ENCODE results near the gene TSPAN15. TPM values are rescaled to one million over a fixed set of nuclear protein-coding genes. Genes with fewer than 3 reads are reported as not detected.

The TSPAN15 gene
- total RNA-seq, 1 donor from 2014 or later, result 49.8 TPM

DNA sequence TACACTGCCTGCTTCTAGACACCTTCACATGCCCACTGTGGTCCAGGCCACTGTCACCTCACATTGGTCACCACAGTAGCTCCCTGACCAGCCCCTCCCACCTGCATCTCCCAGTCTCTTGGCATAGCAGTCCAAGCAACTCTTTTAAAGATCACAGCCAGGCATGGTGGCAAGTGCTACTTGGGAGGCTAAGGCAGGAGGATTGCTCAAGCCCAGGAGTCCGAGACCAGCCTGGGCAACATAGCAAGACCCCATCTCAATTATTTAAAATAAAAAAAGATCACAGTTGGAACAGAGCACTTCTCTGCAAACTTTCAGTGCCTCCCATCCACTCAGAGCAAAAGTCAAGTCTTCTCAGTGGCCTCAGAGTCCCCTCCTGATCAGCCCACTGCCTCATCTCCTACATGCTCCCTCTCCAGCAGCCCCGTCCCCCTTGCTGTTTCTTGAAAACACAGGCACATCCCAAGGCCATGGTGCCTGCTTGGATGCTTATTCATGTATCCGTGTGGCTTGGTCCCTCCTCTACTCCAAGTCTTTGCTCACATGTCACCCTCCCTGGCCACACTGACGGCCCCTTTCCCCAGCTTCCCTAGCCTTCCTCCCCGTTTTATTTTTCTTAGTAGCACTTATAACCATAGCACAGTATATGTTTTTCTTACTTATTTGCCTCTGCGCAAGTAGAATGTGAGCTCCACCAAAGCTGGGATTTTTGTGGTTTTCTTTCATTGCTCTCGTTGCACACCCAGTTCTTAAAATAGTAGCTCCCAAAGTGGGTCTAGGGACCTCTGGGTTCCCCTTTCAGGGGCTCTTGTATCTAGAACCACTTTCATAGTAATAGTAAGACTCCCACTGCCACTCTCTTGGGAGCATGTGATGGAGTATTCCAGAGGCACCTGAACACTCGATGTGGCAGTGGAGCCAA is 19.5 kb downstream of the TSPAN15 start:
- Mint-ChIP-seq H3K36me3 (ENCODE audit: unreplicated experiment) (no peaks in the 10 kb centered on the region), H3K9me3 (ENCODE audit: unreplicated experiment) (peaks cover 9% of the 10 kb centered on the region), H3K4me1 (ENCODE audit: low read depth, unreplicated experiment) (peaks cover 61% of the 10 kb centered on the region), H3K4me3 (ENCODE audit: unreplicated experiment) (no peak overlapping the region), H3K27me3 (ENCODE audit: unreplicated experiment) (peaks cover 11% of the 10 kb centered on the region), H3K27ac (ENCODE audit: unreplicated experiment) (peak overlapping the region; percentile 15)
- DNase-seq, result no peak
- TF ChIP-seq, protein P1, sequence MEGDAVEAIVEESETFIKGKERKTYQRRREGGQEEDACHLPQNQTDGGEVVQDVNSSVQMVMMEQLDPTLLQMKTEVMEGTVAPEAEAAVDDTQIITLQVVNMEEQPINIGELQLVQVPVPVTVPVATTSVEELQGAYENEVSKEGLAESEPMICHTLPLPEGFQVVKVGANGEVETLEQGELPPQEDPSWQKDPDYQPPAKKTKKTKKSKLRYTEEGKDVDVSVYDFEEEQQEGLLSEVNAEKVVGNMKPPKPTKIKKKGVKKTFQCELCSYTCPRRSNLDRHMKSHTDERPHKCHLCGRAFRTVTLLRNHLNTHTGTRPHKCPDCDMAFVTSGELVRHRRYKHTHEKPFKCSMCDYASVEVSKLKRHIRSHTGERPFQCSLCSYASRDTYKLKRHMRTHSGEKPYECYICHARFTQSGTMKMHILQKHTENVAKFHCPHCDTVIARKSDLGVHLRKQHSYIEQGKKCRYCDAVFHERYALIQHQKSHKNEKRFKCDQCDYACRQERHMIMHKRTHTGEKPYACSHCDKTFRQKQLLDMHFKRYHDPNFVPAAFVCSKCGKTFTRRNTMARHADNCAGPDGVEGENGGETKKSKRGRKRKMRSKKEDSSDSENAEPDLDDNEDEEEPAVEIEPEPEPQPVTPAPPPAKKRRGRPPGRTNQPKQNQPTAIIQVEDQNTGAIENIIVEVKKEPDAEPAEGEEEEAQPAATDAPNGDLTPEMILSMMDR (IDR thresholded peaks at IDR 0.05; ENCODE audit: partially characterized antibody, unreplicated experiment), result no peak

DNA sequence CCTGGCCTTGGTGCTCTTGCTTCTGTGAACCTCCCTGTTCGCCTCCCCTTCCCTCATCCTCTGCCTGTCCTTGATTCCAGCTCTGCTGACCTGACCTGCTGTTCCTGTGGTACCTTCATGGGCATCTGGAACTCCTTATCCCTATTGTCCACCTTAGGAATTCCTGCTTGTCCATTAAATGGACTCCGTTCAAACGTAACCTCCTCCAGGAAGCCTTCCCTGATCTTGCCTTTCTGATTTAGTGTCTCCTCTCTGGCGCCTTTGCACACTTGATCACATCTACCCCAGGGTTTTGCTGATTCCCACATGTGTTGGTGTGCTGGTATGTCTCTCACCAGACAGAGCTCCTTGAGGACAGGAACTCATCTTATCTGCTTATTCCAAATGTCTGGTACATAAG is 20.9 kb downstream of the TSPAN15 start:
- peak overlapping the region; percentile 13 for H3K27ac Mint-ChIP-seq (ENCODE audit: unreplicated experiment)
- peaks cover 9% of the 10 kb centered on the region for H3K9me3 Mint-ChIP-seq (ENCODE audit: unreplicated experiment)
- peaks cover 55% of the 10 kb centered on the region for H3K4me1 Mint-ChIP-seq (ENCODE audit: low read depth, unreplicated experiment)
- no peak overlapping the region for H3K4me3 Mint-ChIP-seq (ENCODE audit: unreplicated experiment)
- H3K27me3 Mint-ChIP-seq (ENCODE audit: unreplicated experiment), result peaks cover 12% of the 10 kb centered on the region
- no peak for DNase-seq
- no peaks in the 10 kb centered on the region for H3K36me3 Mint-ChIP-seq (ENCODE audit: unreplicated experiment)
- TF ChIP-seq, protein P1 (IDR thresholded peaks at IDR 0.05; ENCODE audit: partially characterized antibody, unreplicated experiment), result no peak

DNA sequence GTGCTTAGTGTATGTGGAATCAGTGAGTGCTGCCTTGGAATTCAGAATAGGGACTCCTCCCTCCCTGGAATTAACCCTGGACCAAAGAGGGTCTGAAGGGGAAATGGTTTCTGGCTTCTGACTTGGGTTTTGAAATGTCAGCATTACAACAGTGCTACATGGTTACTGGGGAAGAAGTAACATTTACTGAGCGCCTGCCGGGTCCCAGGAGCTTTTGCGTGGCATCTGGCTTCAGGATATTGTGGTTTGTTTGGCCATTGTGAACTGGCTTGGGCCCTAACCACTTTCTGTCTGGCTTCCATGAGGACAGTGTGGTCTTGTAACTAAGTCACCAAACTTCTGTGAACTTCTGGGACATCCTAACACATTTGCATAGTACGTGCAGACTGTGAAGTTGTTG is 21.3 kb downstream of the TSPAN15 start:
- H3K4me3 Mint-ChIP-seq (ENCODE audit: unreplicated experiment), result no peak overlapping the region
- TF ChIP-seq, protein P1 (IDR thresholded peaks at IDR 0.05; ENCODE audit: partially characterized antibody, unreplicated experiment), result no peak

DNA sequence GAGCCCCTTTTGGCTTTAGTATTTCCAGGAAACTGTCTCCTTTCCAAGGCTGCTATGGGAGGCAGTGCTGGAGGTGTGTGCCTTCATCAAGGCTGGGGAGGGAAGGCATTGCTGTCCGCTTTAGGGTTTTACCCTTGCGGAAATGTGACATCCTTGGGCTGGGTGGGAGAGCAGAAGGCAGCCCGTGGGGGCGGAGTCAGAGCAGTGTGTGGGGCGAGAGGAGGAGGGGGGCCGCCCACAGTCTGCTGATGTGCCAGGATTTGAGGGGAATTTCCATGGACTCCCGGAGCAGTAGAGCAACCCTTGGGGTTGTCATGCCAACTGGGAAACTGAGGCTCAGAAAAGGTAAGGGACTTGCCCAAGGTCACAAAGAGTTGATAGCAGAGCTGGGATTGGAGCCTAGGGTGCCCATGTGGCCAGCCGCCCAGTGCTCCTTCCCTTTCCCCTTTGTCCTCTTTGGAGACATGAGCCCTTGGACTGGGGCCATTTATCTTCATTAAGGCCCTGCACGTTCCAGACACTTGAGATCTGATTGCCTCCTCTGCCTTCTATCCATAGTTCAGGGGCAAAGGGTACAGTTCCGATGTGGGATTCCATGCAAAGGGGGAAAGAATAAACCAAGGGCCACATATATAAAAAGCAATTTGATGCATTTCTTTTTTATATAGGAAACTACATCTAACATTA is 22.2 kb downstream of the TSPAN15 start:
- Mint-ChIP-seq H3K4me1 (ENCODE audit: low read depth, unreplicated experiment) (peaks cover 55% of the 10 kb centered on the region), H3K27ac (ENCODE audit: unreplicated experiment) (peak overlapping the region; percentile 77), H3K9me3 (ENCODE audit: unreplicated experiment) (peaks cover 7% of the 10 kb centered on the region), H3K27me3 (ENCODE audit: unreplicated experiment) (peaks cover 9% of the 10 kb centered on the region), H3K4me3 (ENCODE audit: unreplicated experiment) (peak overlapping the region; percentile 38), H3K36me3 (ENCODE audit: unreplicated experiment) (no peaks in the 10 kb centered on the region)
- DNase-seq, result no peak
- TF ChIP-seq, protein P1 (IDR thresholded peaks at IDR 0.05; ENCODE audit: partially characterized antibody, unreplicated experiment), result no peak

More for the DNA sequence above, 21.3 kb downstream of the TSPAN15 start:
- Mint-ChIP-seq H3K27ac (ENCODE audit: unreplicated experiment) (no peak overlapping the region), H3K9me3 (ENCODE audit: unreplicated experiment) (peaks cover 9% of the 10 kb centered on the region), H3K4me1 (ENCODE audit: low read depth, unreplicated experiment) (peaks cover 55% of the 10 kb centered on the region), H3K27me3 (ENCODE audit: unreplicated experiment) (peaks cover 12% of the 10 kb centered on the region), H3K36me3 (ENCODE audit: unreplicated experiment) (no peaks in the 10 kb centered on the region)
- no peak for DNase-seq
